Vagina (tissue), 2 donors: ENCODE measurements around the gene ECT2.

Source experiments
- POLR2A ChIP-seq, 2 donors: fragments of 450-650 bp; IDR thresholded peaks; one replicate each; pipeline ENCODE4 v1.6.1; 2017; ENCODE audit warnings: antibody characterized with exemption in 2 of 2, mild to moderate bottlenecking in 2 of 2, moderate library complexity in 2 of 2
- TF ChIP-seq, protein P1 (sequence below), 3 experiments: fragments of 450-650 bp in 2 of 3; fragments of 200-600 bp in 1 of 3; sonication (generic) in 1 of 3; IDR thresholded peaks; one replicate each; pipeline ENCODE4 v1.5.1; 2017 to 2019; ENCODE audit warnings: antibody characterized with exemption in 3 of 3, mild to moderate bottlenecking in 2 of 3, moderate library complexity in 2 of 3

DNA sequence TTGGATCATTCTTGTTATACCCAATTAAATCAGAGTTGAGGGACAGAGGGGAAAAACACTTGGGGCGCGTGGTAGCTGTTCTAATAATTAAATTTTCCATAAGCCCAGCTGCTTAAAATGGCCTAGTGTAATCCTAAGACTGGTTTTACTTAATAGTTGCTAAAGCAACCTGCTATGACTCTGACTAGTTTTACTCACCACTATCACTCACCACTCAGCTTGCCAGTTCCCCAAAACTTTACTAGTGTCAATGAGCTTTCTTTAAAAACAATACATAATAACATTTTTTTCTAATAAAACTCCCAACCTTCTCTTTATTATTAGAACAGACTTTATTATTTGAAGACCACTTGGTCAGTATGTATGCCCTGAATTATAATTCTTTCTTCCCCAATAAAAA lies 49.6 kb downstream of the ECT2 start:
- TF ChIP-seq, protein P1, sequence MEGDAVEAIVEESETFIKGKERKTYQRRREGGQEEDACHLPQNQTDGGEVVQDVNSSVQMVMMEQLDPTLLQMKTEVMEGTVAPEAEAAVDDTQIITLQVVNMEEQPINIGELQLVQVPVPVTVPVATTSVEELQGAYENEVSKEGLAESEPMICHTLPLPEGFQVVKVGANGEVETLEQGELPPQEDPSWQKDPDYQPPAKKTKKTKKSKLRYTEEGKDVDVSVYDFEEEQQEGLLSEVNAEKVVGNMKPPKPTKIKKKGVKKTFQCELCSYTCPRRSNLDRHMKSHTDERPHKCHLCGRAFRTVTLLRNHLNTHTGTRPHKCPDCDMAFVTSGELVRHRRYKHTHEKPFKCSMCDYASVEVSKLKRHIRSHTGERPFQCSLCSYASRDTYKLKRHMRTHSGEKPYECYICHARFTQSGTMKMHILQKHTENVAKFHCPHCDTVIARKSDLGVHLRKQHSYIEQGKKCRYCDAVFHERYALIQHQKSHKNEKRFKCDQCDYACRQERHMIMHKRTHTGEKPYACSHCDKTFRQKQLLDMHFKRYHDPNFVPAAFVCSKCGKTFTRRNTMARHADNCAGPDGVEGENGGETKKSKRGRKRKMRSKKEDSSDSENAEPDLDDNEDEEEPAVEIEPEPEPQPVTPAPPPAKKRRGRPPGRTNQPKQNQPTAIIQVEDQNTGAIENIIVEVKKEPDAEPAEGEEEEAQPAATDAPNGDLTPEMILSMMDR (IDR thresholded peaks at IDR 0.05) = no peak
- no peak for TF ChIP-seq POLR2A (IDR thresholded peaks at IDR 0.05)
